PFSK-1 (cell line): ENCODE measurements around the gene TMEM259.

Source experiments
- FOXP2 ChIP-seq: optimal IDR thresholded peaks from 2 replicates; pipeline ENCODE3; 2011; ENCODE audit warnings: borderline replicate concordance, control low read depth, inconsistent platforms; ENCODE audit not compliant: insufficient read depth; ENCODE audit errors: extremely low read length, extremely low read depth
- POLR2AphosphoS5 ChIP-seq: IDR thresholded peaks from 2 replicates; pipeline ENCODE4 v1.6.1; 2012; ENCODE audit warnings: low read depth, mild to moderate bottlenecking, control low read depth, low read length, moderate library complexity
- SIN3A ChIP-seq: IDR thresholded peaks from 2 replicates; pipeline ENCODE4 v1.6.1; 2012; ENCODE audit warnings: mild to moderate bottlenecking, low read length, moderate library complexity, borderline replicate concordance; ENCODE audit not compliant: insufficient read depth
- TAF1 ChIP-seq: IDR thresholded peaks from 2 replicates; pipeline ENCODE4 v1.6.1; 2012; ENCODE audit warnings: low read length, control low read depth, borderline replicate concordance; ENCODE audit not compliant: insufficient read depth
- TF ChIP-seq, protein P1 (sequence below), 2 experiments: IDR thresholded peaks; 2 replicates each; pipeline versions ENCODE4 v1.6.1 to v1.8.0; 2011 to 2012; ENCODE audit warnings: low read depth in 2 of 2, low read length in 2 of 2, control low read depth in 1 of 2, inconsistent platforms in 1 of 2, mild to moderate bottlenecking in 1 of 2, moderate library complexity in 1 of 2; ENCODE audit not compliant: insufficient read depth in 1 of 2

TMEM259 gene

DNA sequence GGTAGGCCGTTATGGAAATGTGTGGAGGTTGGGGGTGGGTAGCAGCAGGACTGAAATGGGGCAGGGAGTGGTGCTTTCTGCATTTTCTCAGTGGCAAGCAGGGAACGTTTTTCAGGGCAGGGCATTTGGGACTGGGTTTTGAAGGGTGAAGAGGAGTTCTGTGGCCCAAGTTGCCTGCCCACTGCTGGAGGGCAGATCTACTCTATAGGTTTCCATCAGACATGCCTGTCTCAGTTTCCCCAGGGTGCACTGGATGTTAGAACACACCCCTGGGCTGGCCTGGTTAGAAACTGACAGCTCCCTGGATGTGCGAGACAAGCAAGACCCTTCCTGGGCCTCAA lies 21.6 kb downstream of the TMEM259 start:
- TF ChIP-seq, protein P1, sequence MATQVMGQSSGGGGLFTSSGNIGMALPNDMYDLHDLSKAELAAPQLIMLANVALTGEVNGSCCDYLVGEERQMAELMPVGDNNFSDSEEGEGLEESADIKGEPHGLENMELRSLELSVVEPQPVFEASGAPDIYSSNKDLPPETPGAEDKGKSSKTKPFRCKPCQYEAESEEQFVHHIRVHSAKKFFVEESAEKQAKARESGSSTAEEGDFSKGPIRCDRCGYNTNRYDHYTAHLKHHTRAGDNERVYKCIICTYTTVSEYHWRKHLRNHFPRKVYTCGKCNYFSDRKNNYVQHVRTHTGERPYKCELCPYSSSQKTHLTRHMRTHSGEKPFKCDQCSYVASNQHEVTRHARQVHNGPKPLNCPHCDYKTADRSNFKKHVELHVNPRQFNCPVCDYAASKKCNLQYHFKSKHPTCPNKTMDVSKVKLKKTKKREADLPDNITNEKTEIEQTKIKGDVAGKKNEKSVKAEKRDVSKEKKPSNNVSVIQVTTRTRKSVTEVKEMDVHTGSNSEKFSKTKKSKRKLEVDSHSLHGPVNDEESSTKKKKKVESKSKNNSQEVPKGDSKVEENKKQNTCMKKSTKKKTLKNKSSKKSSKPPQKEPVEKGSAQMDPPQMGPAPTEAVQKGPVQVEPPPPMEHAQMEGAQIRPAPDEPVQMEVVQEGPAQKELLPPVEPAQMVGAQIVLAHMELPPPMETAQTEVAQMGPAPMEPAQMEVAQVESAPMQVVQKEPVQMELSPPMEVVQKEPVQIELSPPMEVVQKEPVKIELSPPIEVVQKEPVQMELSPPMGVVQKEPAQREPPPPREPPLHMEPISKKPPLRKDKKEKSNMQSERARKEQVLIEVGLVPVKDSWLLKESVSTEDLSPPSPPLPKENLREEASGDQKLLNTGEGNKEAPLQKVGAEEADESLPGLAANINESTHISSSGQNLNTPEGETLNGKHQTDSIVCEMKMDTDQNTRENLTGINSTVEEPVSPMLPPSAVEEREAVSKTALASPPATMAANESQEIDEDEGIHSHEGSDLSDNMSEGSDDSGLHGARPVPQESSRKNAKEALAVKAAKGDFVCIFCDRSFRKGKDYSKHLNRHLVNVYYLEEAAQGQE (IDR thresholded peaks at IDR 0.05; ENCODE audit: insufficient read depth in 1 of 2, low read depth in 2 of 2, low read length in 2 of 2): no peak
- TF ChIP-seq SIN3A: no peak
- no peak for TF ChIP-seq POLR2AphosphoS5
- TF ChIP-seq TAF1: no peak
- TF ChIP-seq FOXP2: no peak

DNA sequence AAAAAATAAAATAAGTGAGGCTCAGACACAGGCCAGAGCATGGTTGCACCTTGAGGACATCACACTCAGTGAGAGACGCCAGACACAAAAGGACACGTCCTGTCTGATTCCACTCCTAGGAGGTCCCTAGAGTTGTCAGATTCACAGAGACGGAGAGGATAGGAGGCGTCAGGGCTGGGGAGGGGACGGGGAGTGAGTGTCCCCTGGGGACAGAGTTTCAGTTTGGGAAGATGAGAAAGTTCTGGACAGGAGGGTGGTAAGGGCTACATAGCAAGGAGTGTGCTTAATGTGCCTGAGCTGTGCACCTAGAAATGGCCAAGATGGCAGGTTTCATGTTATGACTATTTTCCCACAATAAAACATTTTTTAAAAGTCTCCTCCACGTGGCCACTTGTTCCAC lies 22.9 kb downstream of the TMEM259 start:
- no peak for TF ChIP-seq TAF1
- TF ChIP-seq POLR2AphosphoS5: no peak
- TF ChIP-seq, protein P1 (IDR thresholded peaks at IDR 0.05; ENCODE audit: insufficient read depth in 1 of 2, low read depth in 2 of 2, low read length in 2 of 2): no peak
- TF ChIP-seq FOXP2: no peak
- TF ChIP-seq SIN3A: no peak

DNA sequence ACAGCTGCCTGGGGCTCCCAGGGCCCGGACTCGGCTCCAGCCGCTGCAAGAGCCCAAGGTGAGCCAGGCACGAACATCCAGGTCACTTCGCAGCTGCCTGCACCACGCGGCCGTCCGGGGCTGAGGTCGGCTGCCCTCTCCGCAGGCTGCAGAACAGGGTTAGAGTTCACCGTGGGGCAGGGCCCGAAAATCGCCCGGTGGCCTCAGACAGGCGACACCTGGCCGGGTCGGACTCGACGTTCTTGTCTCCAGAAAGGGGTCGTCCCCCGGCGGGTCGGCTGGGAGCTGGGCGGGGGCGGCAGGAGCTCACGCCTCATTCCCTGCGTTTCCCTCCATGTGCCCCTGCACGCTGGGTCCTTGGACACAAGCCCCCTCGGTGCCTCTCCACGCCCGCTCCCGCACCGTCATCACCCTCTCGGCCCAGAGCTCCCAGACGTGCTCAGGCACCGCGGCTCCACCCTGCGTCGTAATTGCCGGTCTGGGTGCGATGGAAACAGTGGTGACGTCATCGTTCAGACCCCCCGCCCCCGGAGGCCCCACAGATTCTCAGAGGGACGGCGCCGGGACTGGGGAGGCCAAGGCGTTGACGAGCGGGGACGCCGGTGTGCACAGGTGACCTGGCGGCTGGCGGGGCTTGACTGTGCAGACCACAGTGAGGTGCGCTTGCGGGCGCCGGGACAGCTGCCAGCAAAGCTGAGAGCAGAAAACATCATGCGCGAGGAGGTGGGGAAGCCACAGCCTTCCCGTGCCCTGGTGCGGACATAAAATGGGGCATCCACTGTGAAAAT lies 24.7 kb downstream of the TMEM259 start:
- TF ChIP-seq SIN3A (no peak), FOXP2 (no peak), TAF1 (no peak), POLR2AphosphoS5 (no peak)
- TF ChIP-seq, protein P1 (IDR thresholded peaks at IDR 0.05; ENCODE audit: insufficient read depth in 1 of 2, low read depth in 2 of 2, low read length in 2 of 2): no peak

DNA sequence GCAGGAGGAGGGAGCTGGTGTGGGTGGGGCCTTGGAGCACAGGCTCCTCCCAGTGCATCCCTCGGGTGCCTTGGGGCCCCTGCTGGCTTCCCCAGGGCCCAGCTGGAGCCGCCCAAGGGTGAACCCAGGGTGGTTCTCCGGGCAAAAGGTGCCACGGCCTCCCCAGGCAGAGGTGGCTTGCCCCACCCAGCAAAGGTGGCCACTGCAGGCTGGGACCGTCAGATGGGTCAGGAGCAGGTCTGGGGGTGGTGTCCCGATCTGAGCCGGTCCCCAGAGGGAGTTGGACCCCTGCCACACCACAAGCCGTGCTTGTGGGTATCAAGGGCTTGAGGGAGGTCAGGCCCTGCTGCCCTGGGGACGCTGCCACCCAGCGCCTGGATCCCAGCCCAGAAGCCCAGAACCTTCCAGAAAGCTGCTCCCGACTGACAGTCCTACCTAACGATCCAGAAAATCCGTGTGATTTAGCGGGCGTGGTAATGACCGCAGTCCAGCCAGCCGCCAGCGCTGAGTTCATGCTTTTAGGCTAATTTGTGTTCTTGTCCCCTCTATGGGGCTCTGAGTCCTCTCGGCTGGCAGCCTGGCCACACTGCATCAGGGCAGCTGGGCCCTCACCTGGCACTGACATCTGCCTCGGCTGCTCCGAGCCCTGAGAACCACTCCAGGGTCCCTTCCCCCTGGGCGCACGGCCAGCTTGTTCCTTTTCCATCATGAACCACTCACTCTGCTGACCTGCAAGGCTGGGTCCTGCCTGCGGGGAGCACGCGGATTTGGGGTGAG lies 25.7 kb downstream of the TMEM259 start:
- TF ChIP-seq POLR2AphosphoS5 (no peak), SIN3A (no peak), FOXP2 (no peak), TAF1 (no peak)
- TF ChIP-seq, protein P1 (IDR thresholded peaks at IDR 0.05; ENCODE audit: insufficient read depth in 1 of 2, low read depth in 2 of 2, low read length in 2 of 2): no peak
